Effector CD8-positive, alpha-beta T cell (primary cell): ENCODE measurements around the gene RFX3.

ENCODE experiments used
- DNase-seq: peaks from one replicate; lab custom pipeline; 2025; lab: John Stamatoyannopoulos, UW

The RFX3 gene

DNA sequence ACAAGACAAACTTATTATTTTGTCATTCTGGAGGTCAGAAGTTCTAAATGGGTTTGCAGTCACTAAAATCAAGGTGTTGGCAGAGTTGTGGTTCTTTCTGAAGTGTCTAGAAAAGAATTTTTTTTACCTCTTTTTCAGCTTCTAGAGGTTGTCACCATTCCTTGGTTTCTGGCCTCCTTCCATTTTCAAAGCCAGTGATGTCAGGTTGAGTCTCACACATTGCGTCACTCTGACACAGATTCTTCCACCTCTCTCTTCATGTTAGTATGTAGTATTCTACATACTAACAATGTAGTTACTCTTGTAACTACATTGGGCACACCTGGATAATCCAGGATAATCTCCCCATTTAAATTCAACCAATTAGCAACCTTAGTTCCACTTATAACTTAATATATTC, 290.3 kb downstream of the RFX3 start:
- no peak for DNase-seq

DNA sequence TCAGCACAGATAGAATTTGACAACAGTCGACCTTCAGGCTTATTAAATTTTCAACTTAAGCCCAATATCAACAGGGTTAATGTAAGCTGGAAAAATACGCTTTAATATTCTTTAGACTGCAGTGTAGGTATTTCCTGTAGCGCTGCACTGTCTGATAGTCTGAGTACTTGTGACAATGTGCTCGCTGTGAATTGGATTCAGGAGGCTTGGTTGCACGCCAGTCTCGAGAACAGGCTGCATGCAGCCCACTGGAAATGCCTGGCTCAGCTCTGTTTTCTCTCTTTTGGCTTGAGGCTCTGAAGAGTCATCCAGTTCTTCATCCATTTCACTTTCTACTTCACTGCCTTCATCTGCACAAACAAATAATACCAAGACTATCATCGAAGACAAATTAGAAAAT, 300.9 kb downstream of the RFX3 start:
- no peak for DNase-seq

GRCh38 chr9:3215658-3216057, 310.1 kb downstream of the RFX3 start:
- DNase-seq, result no peak

- DNase-seq, result no peak
Measured at GRCh38 chr9:3214741-3215140, 311.1 kb downstream of the RFX3 start.

DNA sequence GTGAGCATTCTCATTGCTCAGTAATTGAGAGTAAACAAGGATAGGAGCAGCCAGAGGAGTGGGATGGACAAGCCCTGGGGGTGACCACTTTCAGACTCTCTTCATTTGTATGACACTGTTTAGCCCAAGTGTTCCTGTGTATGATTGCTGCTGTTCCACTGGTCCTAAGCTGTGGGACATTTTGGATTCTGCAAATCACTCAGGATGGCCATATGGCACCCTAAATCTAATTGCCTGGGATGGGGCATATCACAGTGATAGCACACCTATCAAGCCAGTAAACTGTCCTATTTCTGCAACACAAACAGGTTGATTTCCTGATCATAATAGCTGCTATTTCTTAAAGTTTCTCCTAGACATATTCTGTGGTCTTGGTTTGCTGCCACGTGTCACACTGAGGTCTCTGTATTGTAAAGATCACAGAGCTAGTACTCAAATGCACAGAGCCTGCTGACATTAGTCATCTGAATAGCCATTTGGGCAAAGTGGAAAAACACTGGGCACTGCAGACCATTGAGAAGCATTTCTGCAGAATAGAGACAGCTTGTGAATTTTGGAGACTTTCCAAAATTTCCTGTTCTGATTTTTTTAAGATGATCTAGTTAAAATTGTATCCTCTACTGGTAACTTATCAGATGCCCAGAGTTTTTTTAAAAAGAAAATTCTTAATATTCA, 320.2 kb downstream of the RFX3 start:
- DNase-seq, result no peak

GRCh38 chr9:3200331-3200774, 325.4 kb downstream of the RFX3 start:
- no peak for DNase-seq

- no peak for DNase-seq
Measured at GRCh38 chr9:3193791-3194190, 332.0 kb downstream of the RFX3 start.

DNA sequence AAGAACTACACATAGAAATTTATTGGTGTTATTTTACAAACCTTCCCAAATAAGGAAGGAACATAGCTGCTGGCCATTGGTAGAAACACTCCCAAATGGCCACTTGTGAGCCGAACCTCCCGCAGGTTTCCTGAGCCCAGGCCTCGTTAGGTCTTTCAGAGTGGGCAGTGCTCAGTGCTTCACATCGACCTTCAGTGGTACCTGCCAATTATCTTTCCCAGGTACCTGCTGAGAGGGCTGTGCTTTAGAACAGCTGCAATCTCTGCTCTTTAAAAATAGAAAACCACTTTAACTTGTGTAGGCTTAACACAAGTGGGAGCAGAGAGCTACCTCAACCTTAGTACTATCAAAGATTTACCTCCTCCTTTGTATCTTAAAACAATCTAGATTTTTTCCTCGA, 334.1 kb downstream of the RFX3 start:
- no peak for DNase-seq

DNA sequence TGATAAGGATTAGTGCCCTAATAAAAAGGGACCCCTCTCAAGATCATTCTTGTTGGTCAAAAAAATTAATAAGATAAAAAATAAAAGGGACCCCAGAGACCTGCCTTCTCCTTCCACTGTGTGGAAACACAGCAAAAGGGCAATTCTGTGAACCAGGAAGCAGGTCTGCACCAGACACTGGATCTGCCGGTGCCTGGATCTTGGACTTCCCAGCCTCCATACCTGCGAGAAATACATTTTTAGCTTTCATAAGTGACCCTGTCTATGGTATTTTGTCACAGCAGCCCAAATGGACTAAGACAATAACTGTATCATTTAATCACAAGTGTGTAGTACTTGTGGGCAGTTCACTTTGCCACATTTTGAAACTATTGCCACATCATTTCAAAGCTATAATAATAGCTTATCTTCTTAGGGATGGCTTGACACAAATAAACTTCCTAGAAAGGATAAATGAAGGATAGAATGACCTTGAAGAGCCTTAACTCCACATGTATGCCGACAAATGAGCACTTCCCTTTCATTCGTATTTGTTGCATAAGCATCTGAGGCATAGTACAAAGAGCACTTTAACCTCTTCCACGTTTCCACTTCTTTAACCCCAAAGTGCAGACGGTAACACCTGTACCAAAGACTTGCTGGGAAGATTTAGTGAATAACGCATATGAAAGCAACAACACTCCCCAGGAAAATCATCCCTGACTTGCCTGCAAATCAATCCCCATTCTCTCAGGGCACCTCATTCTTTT, 336.5 kb downstream of the RFX3 start:
- no peak for DNase-seq

DNA sequence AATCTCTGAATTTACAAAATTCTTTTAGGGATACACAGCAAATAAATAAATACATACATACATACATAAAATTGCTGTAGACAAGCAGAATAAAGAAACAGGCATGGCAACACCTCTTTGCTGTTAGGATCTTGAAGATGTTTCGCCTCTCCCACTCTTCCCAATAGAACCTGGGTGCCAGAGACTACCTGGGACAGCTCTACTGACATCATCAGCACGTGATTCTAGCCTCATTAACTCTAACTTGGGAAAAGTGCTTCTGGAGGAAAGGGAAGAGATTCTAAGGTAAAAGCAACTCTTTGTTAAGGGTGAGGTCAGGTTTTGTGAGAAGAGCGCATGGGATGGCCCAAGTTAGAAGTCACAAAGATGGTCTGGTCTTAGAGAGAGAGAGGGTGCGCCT, 339.1 kb downstream of the RFX3 start:
- no peak for DNase-seq

GRCh38 chr9:3181049-3181953, 344.5 kb downstream of the RFX3 start:
- DNase-seq, result no peak

GRCh38 chr9:3180696-3181048, 345.1 kb downstream of the RFX3 start:
- DNase-seq, result no peak

GRCh38 chr9:3179711-3180110, 346.1 kb downstream of the RFX3 start:
- no peak for DNase-seq

GRCh38 chr9:3177936-3178335, 347.9 kb downstream of the RFX3 start:
- no peak for DNase-seq

- DNase-seq, result no peak
Measured at GRCh38 chr9:3177146-3177761, 348.5 kb downstream of the RFX3 start.

DNA sequence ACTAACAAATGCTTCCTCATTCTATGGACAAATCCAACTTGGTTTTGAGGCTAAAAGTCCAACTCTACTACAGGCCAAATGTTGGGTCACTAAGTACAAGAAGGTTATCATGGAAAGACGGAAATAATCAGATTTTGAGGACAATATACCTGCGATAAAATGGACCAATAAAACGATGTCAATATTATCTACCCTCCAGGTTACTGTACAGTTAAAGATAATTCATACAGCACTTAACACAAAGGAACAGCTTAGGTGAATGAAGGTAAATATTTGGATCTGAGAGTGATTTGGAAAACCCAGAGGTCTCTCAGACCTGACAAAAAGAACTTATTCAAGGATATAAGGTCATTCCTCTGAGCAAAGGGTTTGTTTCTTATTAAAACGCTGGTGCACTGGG, 352.4 kb downstream of the RFX3 start:
- DNase-seq, result no peak

DNA sequence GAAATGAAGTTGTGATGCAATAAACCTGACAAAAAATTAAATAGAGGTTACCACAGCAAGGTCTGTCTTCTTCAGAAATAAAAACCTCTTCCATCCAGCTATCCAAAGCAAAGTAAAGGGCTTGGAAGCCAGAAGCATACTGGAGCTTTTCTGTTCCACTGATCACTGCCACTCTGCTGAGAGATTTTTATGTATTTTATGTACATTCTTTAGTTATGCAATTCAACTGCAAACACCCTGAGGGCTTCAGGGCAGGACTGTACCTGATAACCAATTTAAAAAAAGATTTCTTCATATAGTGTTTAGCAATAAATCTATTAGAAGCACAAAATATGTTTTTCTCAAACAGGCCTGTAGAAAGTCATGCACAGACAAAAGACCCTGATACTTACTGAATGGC, 355.0 kb downstream of the RFX3 start:
- no peak for DNase-seq
